GM20000 (cell line): Measurements from ENCODE around the gene GFRA4.

Experiments used
- DNase-seq: peaks from one replicate; pipeline ENCODE4 v3.0.0; 2012; ENCODE audit warnings: low spot score
- CTCF ChIP-seq: IDR thresholded peaks from 2 replicates; pipeline ENCODE4 v1.5.1; 2012; ENCODE audit warnings: mild to moderate bottlenecking, control low read depth; ENCODE audit errors: extremely low read depth, missing control alignments

Gene GFRA4

GRCh38 chr20:3699037-3699436 lies 35.8 kb upstream of the GFRA4 start:
- no peak for TF ChIP-seq CTCF
- no peak for DNase-seq

GRCh38 chr20:3698591-3699001 lies 35.4 kb upstream of the GFRA4 start:
- no peak for TF ChIP-seq CTCF
- DNase-seq: no peak

GRCh38 chr20:3697588-3698305 lies 34.5 kb upstream of the GFRA4 start:
- DNase-seq: no peak
- no peak for TF ChIP-seq CTCF

- DNase-seq: no peak
- TF ChIP-seq CTCF: no peak
Measured at GRCh38 chr20:3696745-3697587, 33.8 kb upstream of the GFRA4 start.

GRCh38 chr20:3696200-3696599 lies 33.0 kb upstream of the GFRA4 start:
- TF ChIP-seq CTCF: no peak

GRCh38 chr20:3694864-3695263 lies 31.7 kb upstream of the GFRA4 start:
- DNase-seq: no peak
- no peak for TF ChIP-seq CTCF

More at GRCh38 chr20:3696200-3696599, 33.0 kb upstream of the GFRA4 start:
- no peak for DNase-seq

GRCh38 chr20:3693376-3693775 lies 30.2 kb upstream of the GFRA4 start:
- TF ChIP-seq CTCF: no peak
- DNase-seq: no peak
